Measurements from ENCODE around the gene IL23R. TPM values are rescaled to one million over a fixed set of nuclear protein-coding genes. Genes with fewer than 3 reads are reported as not detected.
"Not testable (repeated sequence)": the region's sequence is repeated elsewhere in the genome, so short reads cannot be mapped to it uniquely, and the experiment has no call there.

Gene IL23R
- polyA plus RNA-seq, 3 donors = 0.09 to 0.11 TPM; not detected in 1

GRCh38 chr1:67189953-67190352 is 23.7 kb downstream of the IL23R start:
- DNase-seq (ENCODE audit: extremely low read depth in 1 of 11, low read depth in 9 of 11, low spot score in 4 of 11) = no peak

DNA sequence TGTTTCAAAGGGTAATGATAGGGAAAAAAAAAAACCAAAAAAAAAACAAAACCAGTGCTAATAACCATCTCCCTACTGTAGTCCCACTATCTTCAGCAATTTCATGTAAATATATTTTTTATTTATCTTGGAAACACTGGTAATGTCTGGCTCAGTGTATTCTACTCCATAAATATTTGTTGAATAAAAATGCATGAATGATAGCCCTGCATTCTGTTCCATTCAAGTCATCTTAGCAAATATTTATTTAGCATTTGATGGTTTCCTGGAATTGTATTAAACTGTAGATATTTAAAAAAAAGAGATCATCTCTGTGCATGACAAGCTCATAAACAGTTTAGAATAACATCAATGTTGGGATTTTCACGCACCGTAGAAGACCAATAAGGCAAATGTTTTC is 24.2 kb downstream of the IL23R start:
- DNase-seq (ENCODE audit: extremely low read depth in 1 of 11, low read depth in 9 of 11, low spot score in 4 of 11) = no peak

- DNase-seq (ENCODE audit: extremely low read depth in 1 of 11, low read depth in 9 of 11, low spot score in 4 of 11) = no peak
Observed at GRCh38 chr1:67190942-67191341, 24.7 kb downstream of the IL23R start.

DNA sequence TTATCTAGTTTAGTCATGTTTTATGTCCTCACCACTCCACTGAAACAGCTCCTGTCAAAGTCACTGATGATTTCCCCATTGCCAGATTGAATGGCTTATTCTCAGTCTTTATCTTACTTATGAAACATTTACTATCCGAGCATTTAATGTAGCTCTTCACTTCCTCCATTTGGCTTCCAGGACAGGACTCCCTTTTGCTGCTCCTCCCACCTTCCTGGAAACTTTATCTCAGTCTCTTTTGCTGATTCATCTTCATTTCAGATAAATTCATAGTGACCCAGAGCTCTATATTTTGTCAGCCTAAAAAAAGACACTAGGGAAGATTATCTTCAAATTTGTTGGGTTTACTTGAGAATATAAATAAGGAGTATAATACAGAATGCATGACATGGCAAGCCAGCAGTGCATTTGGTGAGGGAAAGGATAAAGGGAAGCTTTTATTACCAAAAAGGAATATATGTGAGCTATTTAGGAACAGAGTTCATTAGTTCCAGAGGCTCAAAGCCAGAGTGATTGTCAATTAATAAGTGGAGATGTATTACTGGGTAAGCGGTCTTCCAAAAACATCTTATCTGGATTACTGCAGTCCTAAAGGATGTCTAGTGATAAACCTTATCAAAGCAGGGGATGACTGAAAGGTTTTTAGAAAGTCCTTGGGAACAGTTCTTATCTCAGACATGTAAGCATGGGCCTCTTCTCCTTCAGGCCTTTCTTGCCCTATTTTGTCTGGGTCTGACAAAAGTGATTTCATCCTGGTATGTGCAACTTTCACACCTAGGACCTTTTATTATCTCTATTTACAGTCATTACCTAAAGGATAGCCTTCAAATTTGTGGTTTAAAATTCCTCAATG is 25.6 kb downstream of the IL23R start:
- no peak for DNase-seq (ENCODE audit: extremely low read depth in 1 of 11, low read depth in 9 of 11, low spot score in 4 of 11)

- DNase-seq (ENCODE audit: extremely low read depth in 1 of 11, low read depth in 9 of 11, low spot score in 4 of 11) = no peak
Observed at GRCh38 chr1:67192902-67193301, 26.6 kb downstream of the IL23R start.

DNA sequence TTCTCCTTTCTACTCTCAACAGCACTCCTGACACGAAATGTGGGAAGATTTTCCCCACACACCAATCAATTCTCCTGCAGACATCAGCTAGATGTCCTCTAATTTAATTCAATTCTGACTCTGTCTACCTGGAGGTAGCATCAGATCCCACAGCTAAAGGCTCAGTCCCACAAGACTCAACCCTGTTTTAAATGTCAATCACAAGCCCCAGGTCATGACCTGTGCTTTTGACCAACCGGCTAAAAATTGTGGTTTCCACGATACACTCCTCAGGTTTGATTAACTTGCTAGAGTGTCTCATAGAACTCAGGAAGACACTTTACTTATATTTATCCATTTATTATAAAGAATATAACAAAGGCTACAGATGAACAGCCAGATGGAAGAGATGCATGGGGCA is 27.4 kb downstream of the IL23R start:
- DNase-seq (ENCODE audit: extremely low read depth in 1 of 11, low read depth in 9 of 11, low spot score in 4 of 11) = no peak

- DNase-seq (ENCODE audit: extremely low read depth in 1 of 11, low read depth in 9 of 11, low spot score in 4 of 11) = no peak
Observed at GRCh38 chr1:67194209-67194863, 28.1 kb downstream of the IL23R start.

GRCh38 chr1:67200755-67201154 is 34.5 kb downstream of the IL23R start:
- no peak for DNase-seq (ENCODE audit: extremely low read depth in 1 of 11, low read depth in 9 of 11, low spot score in 4 of 11)

DNA sequence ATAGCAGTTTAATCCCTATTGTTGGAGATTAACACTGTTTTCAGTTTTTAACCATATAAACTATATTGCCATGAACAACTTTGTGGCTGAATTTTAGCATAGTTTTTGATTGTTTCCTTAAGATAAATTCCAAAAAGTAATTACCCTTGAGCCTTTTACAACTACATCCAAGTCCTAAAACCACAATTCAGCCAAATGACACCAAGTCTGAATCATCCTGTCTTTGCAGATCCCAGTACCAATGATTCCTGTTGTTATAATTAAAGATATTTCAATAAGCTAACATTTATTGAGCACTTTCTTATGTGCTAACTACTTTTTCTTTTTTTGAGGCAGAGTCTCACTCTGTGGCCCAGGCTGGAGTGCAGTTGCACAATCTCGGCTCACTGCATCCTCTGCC is 35.6 kb downstream of the IL23R start:
- no peak for DNase-seq (ENCODE audit: extremely low read depth in 1 of 11, low read depth in 9 of 11, low spot score in 4 of 11)

GRCh38 chr1:67204298-67204980 is 38.2 kb downstream of the IL23R start:
- no peak for DNase-seq (ENCODE audit: extremely low read depth in 1 of 11, low read depth in 9 of 11, low spot score in 4 of 11)

DNA sequence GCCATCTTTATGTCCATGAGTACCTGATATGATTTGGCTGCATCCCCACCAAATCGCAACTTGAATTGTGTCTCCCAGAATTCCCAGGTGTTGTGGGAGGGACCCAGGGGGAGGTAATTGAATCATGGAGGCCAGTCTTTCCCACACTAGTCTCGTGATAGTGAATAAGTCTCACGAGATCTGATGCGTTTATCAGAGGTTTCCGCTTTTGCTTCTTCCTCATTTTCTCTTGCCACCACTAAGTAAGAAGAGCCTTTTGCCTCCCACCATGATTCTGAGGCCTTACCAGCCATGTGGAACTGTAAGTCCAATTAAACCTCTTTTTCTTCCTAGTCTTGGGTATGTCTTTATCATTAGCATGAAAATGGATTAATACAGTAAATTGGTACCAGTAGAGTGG is 41.1 kb downstream of the IL23R start:
- not testable (repeated sequence) for DNase-seq (ENCODE audit: extremely low read depth in 1 of 11, low read depth in 9 of 11, low spot score in 4 of 11)

DNA sequence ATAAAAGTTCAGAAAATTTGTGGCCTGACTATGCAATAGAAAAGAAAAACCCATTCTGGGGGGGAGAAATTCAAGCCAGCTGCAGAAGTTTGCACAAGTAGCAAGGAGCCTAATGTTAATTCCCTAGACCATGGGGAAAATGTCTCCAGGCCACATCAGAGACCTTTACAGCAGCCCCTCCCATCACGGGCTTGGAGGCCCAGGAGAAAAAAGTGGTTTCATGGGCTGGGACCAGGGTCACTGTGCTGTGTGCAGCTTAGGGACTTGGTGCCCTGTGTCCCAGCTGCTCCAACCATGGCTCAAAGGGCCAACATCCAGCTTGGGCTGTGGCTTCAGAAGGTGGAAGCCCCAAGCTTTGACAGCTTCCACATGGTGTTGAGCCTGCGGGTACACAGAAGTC is 42.0 kb downstream of the IL23R start:
- DNase-seq (ENCODE audit: extremely low read depth in 1 of 11, low read depth in 9 of 11, low spot score in 4 of 11) = no peak

- no peak for DNase-seq (ENCODE audit: extremely low read depth in 1 of 11, low read depth in 9 of 11, low spot score in 4 of 11)
Observed at GRCh38 chr1:67209521-67209920, 43.3 kb downstream of the IL23R start.

GRCh38 chr1:67211589-67212563 is 45.6 kb downstream of the IL23R start:
- peak in 2 of 11 donors; percentile 4 to 14 for DNase-seq (ENCODE audit: extremely low read depth in 1 of 11, low read depth in 9 of 11, low spot score in 4 of 11)

GRCh38 chr1:67213164-67213563 is 46.9 kb downstream of the IL23R start:
- DNase-seq (ENCODE audit: extremely low read depth in 1 of 11, low read depth in 9 of 11, low spot score in 4 of 11) = no peak

- DNase-seq (ENCODE audit: extremely low read depth in 1 of 11, low read depth in 9 of 11, low spot score in 4 of 11) = no peak
Observed at GRCh38 chr1:67213948-67214347, 47.7 kb downstream of the IL23R start.

- peak in 1 of 11 donors; percentile 8 for DNase-seq (ENCODE audit: extremely low read depth in 1 of 11, low read depth in 9 of 11, low spot score in 4 of 11)
Observed at GRCh38 chr1:67214420-67215174, 48.3 kb downstream of the IL23R start.

GRCh38 chr1:67216401-67216800 is 50.1 kb downstream of the IL23R start:
- DNase-seq (ENCODE audit: extremely low read depth in 1 of 11, low read depth in 9 of 11, low spot score in 4 of 11) = no peak

All from renal cortex interstitium (tissue), 11 donors.